HCT116 (cell line): Measurements from ENCODE around the gene PAX5. TPM values are rescaled to one million over a fixed set of nuclear protein-coding genes. Genes with fewer than 3 reads are reported as not detected.

ENCODE experiments used
- ATAC-seq: fragments of 200-7000 bp; cut with Tn5 transposase; 2 replicates; pipeline ENCODE4 v1.9.1; 2020; ENCODE audit warnings: mild to moderate bottlenecking, moderate library complexity
- BruUV-seq: library from RNA; stranded (reverse); fragments of 400-500 nt; replicated peaks from 2 replicates; lab custom pipeline; 2021; lab: Mats Ljungman, UMichigan
- CTCF ChIA-PET: fragments of 300-600 bp; sonication (Branson Sonifier 250); formaldehyde crosslinking; loops from one replicate; lab custom pipeline; 2021; ENCODE audit warnings: antibody characterized with exemption; lab: Charles Lee
- POLR2A ChIA-PET: fragments of 300-600, 350-600 bp; sonication (Branson Sonifier 250); formaldehyde crosslinking; loops from one replicate; lab custom pipeline; 2021; ENCODE audit warnings: antibody characterized with exemption; lab: Charles Lee
- RAD21 ChIA-PET, 2 experiments: fragments of 300-600 bp; sonication (Branson Sonifier 250); formaldehyde crosslinking; loops; one replicate each; lab custom pipeline; 2023; ENCODE audit warnings: low total read pairs in 2 of 2; ENCODE audit not compliant: uncharacterized antibody in 2 of 2, unreplicated experiment in 2 of 2, low non-redundant PET in 1 of 2; lab: Charles Lee
- DNase-seq: peaks from one replicate; pipeline ENCODE4 v3.0.0-alpha.2; 2010; ENCODE audit warnings: low read depth, low spot score
- H2AFZ ChIP-seq: fragments of 200-600 bp; shearing (Covaris generic), sonication (generic); 2 replicates; pipeline ENCODE4 v1.6.1; 2017; ENCODE audit warnings: low read depth, mixed run types, mixed read lengths, antibody characterized with exemption, low read length; ENCODE audit not compliant: poor library complexity, severe bottlenecking
- H3K27ac ChIP-seq: 2 replicates; pipeline ENCODE4 v1.5.1; 2012; ENCODE audit warnings: low read depth, low read length
- H3K27me3 ChIP-seq: fragments of 200-600 bp; sonication (generic); 2 replicates; pipeline ENCODE4 v1.6.1; 2016; ENCODE audit warnings: mixed run types, low read length, mixed read lengths; ENCODE audit not compliant: insufficient read depth
- H3K36me3 ChIP-seq, 2 experiments: fragments of 200-500 bp in 1 of 2; fragments of 200-600 bp in 1 of 2; sonication (Bioruptor generic) in 1 of 2; sonication (generic) in 1 of 2; 2 replicates each; pipeline versions ENCODE4 v1.5.1 to v1.6.1; 2014 to 2016; ENCODE audit warnings: low read length in 2 of 2, inconsistent platforms in 1 of 2, mixed read lengths in 1 of 2, mixed run types in 1 of 2; ENCODE audit not compliant: insufficient read depth in 2 of 2, control insufficient read depth in 1 of 2
- H3K4me1 ChIP-seq, 2 experiments: fragments of 200-600 bp in 1 of 2; sonication (generic) in 1 of 2; 2 replicates each; pipeline versions ENCODE4 v1.5.1 to v1.6.1; 2012 to 2017; ENCODE audit warnings: low read length in 2 of 2, inconsistent platforms in 1 of 2, mild to moderate bottlenecking in 1 of 2, mixed read lengths in 1 of 2, mixed run types in 1 of 2, moderate library complexity in 1 of 2; ENCODE audit not compliant: insufficient read depth in 2 of 2, control insufficient read depth in 1 of 2
- H3K4me2 ChIP-seq: fragments of 200-600 bp; sonication (generic); 2 replicates; pipeline ENCODE4 v1.6.1; 2017; ENCODE audit warnings: mixed run types, low read length, mixed read lengths
- H3K4me3 ChIP-seq, 2 experiments: fragments of 200-600 bp in 1 of 2; sonication (generic) in 1 of 2; replicated peaks in 1 of 2; 2 replicates each; pipeline ENCODE4 v1.5.1; 2011 to 2016; ENCODE audit warnings: low read length in 2 of 2, control low read depth in 1 of 2, low read depth in 1 of 2, mild to moderate bottlenecking in 1 of 2, mixed read lengths in 1 of 2, mixed run types in 1 of 2
- H3K79me2 ChIP-seq: fragments of 200-600 bp; sonication (generic); 2 replicates; pipeline ENCODE4 v1.6.1; 2017; ENCODE audit warnings: mild to moderate bottlenecking, mixed run types, low read length, moderate library complexity, mixed read lengths; ENCODE audit not compliant: insufficient read depth
- H3K9ac ChIP-seq: fragments of 200-600 bp; sonication (generic); 2 replicates; pipeline ENCODE4 v1.6.1; 2016; ENCODE audit warnings: low read length, mixed read lengths
- H3K9me2 ChIP-seq: fragments of 200-600 bp; sonication (generic), shearing (Covaris generic); 2 replicates; pipeline ENCODE4 v1.6.1; 2017; ENCODE audit warnings: mixed run types, mild to moderate bottlenecking, moderate library complexity; ENCODE audit not compliant: insufficient read depth
- H3K9me3 ChIP-seq, 2 experiments: fragments of 200-500 bp in 1 of 2; fragments of 200-600 bp in 1 of 2; sonication (Bioruptor generic) in 1 of 2; sonication (generic) in 1 of 2; 2 replicates each; pipeline ENCODE4 v1.6.1; 2014 to 2017; ENCODE audit warnings: low read length in 2 of 2, mixed read lengths in 2 of 2, inconsistent platforms in 1 of 2, low read depth in 1 of 2, mild to moderate bottlenecking in 1 of 2, mixed run types in 1 of 2, moderate library complexity in 1 of 2; ENCODE audit not compliant: control insufficient read depth in 1 of 2, insufficient read depth in 1 of 2
- H4K20me1 ChIP-seq: fragments of 200-600 bp; sonication (generic), shearing (Covaris generic); 2 replicates; pipeline ENCODE4 v1.6.1; 2017; ENCODE audit warnings: mixed run types, mild to moderate bottlenecking, moderate library complexity; ENCODE audit not compliant: insufficient read depth
- CBX3 ChIP-seq: IDR thresholded peaks from 2 replicates; pipeline ENCODE4 v1.6.1; 2012; ENCODE audit warnings: low read depth
- CEBPB ChIP-seq: IDR thresholded peaks from 2 replicates; pipeline ENCODE4 v1.6.1; 2012; ENCODE audit warnings: low read depth
- EGR1 ChIP-seq: IDR thresholded peaks from 2 replicates; pipeline ENCODE4 v1.6.1; 2012; ENCODE audit warnings: low read depth
- ELF1 ChIP-seq: IDR thresholded peaks from 2 replicates; pipeline ENCODE4 v1.6.1; 2012; ENCODE audit warnings: low read depth, borderline replicate concordance
- EZH2 ChIP-seq: fragments of 200-600 bp; sonication (generic); IDR thresholded peaks from 2 replicates; pipeline ENCODE4 v1.6.1; 2017; ENCODE audit warnings: antibody characterized with exemption, mixed run types
- EZH2phosphoT487 ChIP-seq: fragments of 200-600 bp; IDR thresholded peaks from 2 replicates; pipeline ENCODE4 v1.6.1; 2018; ENCODE audit warnings: antibody characterized with exemption, borderline replicate concordance
- FOSL1 ChIP-seq: IDR thresholded peaks from 2 replicates; pipeline ENCODE4 v1.6.1; 2012; ENCODE audit warnings: low read depth
- JUND ChIP-seq: IDR thresholded peaks from 2 replicates; pipeline ENCODE4 v1.6.1; 2012
- POLR2A ChIP-seq: IDR thresholded peaks from 2 replicates; pipeline ENCODE4 v1.7.0; 2011; ENCODE audit warnings: borderline replicate concordance; ENCODE audit not compliant: insufficient read depth, insufficient read length; ENCODE audit errors: extremely low read depth
- POLR2AphosphoS5 ChIP-seq: IDR thresholded peaks from 2 replicates; pipeline ENCODE4 v1.6.1; 2011; ENCODE audit warnings: mild to moderate bottlenecking, low read depth, low read length, moderate library complexity
- RAD21 ChIP-seq: IDR thresholded peaks from 2 replicates; pipeline ENCODE4 v1.6.1; 2012; ENCODE audit warnings: low read depth, mild to moderate bottlenecking
- SIN3A ChIP-seq: IDR thresholded peaks from 2 replicates; pipeline ENCODE4 v1.6.1; 2012; ENCODE audit warnings: low read depth
- SP1 ChIP-seq: IDR thresholded peaks from 2 replicates; pipeline ENCODE4 v1.6.1; 2012; ENCODE audit warnings: low read depth
- SRF ChIP-seq: IDR thresholded peaks from 2 replicates; pipeline ENCODE4 v1.6.1; 2012; ENCODE audit warnings: low read depth
- TCF7L2 ChIP-seq: IDR thresholded peaks from 2 replicates; pipeline ENCODE4 v1.7.0; 2011; ENCODE audit warnings: borderline replicate concordance, inconsistent platforms; ENCODE audit not compliant: insufficient read depth, insufficient read length; ENCODE audit errors: extremely low read depth
- YY1 ChIP-seq: IDR thresholded peaks from 2 replicates; pipeline ENCODE4 v1.6.1; 2011; ENCODE audit warnings: low read length, low read depth, moderate library complexity, mild to moderate bottlenecking; ENCODE audit not compliant: insufficient replicate concordance; ENCODE audit errors: extremely low read depth
- ZFX ChIP-seq: fragments of 450-650 bp; IDR thresholded peaks from 2 replicates; pipeline ENCODE4 v1.6.1; 2017
- intact Hi-C: fragments of 100-400 bp; cut with micrococcal nuclease; formaldehyde crosslinking; loops from 2 replicates; pipeline ENCODE4 v1.10.0; 2022
- total RNA-seq: library from RNA; stranded (reverse); gene quantifications from one replicate; pipeline ENCODE4 v1.2.1, GENCODE V29; 2021; ENCODE audit not compliant: unreplicated experiment
- TF ChIP-seq, protein P1 (sequence below): IDR thresholded peaks from 2 replicates; pipeline ENCODE4 v1.6.1; 2011; ENCODE audit warnings: mild to moderate bottlenecking, low read length, moderate library complexity; ENCODE audit not compliant: insufficient replicate concordance; ENCODE audit errors: extremely low read depth
- TF ChIP-seq, protein P2 (sequence below): IDR thresholded peaks from 2 replicates; pipeline ENCODE4 v1.6.1; 2012
- TF ChIP-seq, protein P3 (sequence below): IDR thresholded peaks from 2 replicates; pipeline ENCODE4 v1.6.1; 2012; ENCODE audit warnings: low read depth
- TF ChIP-seq, protein P4 (sequence below), 3 experiments: fragments of 200-600 bp in 1 of 3; sonication (generic) in 1 of 3; IDR thresholded peaks in 2 of 3; conservative IDR thresholded peaks in 1 of 3; 2 replicates each; pipeline ENCODE4 v1.5.1; 2012 to 2017; ENCODE audit warnings: low read depth in 2 of 3, low read length in 2 of 3, antibody characterized with exemption in 1 of 3, borderline replicate concordance in 1 of 3, control low read depth in 1 of 3, mild to moderate bottlenecking in 1 of 3, mixed read lengths in 1 of 3, mixed run types in 1 of 3, moderate library complexity in 1 of 3; ENCODE audit not compliant: insufficient read depth in 1 of 3
- TF ChIP-seq, protein P5 (sequence below): IDR thresholded peaks from 2 replicates; pipeline ENCODE4 v1.6.1; 2012

PAX5 gene
- total RNA-seq, 1 experiment from 2014 or later, result 0.17 TPM

DNA sequence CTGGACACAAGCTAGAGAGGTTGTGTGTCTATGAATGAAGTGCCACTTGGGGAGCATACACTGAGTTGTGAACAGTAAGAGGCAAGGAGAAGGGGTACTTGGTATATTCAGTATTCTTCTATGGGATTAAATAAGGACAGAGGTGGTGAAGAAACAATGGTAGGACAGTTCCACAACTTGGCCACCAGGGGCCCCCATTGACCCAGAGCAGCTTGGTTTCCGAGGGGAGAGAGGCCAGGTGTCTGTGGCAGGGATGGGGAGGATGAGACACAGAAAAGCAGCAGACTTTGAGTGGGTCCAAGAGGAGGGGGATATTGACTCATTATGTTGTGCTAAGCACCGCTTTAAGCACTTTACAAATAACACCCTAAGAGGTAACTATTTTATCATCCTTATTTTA is 240.8 kb downstream of the PAX5 start:
- no peaks in the 10 kb centered on the region for H4K20me1 ChIP-seq
- no peak overlapping the region for H2AFZ ChIP-seq

More for the DNA sequence above, 240.8 kb downstream of the PAX5 start:
- intact Hi-C loops, result no loop called here
- CTCF ChIA-PET, result interaction anchor here (1.0 kb wide), 1 partner anchor 16 kb away, joined by 3 read pairs; no protein-coding TSS in a partner anchor
- ATAC-seq (peak; percentile 52; the same call in 1 of the 2 replicates), DNase-seq (peak; percentile 32)
- BruUV-seq, result no TSS peak
- H3K9ac ChIP-seq, result no peak overlapping the region
- POLR2A ChIA-PET, result no interaction called here
- H3K36me3 ChIP-seq, result no peaks in the 10 kb centered on the region
- no peak overlapping the region for H3K4me2 ChIP-seq
- H3K4me3 ChIP-seq, result no peak overlapping the region
- RAD21 ChIA-PET, result no interaction called here
- H3K79me2 ChIP-seq, result no peaks in the 10 kb centered on the region
- H3K9me3 ChIP-seq, result peaks cover 11 to 15% of the 10 kb centered on the region in 2 experiments; a peak in 3 of 4 replicates
- no peaks in the 10 kb centered on the region for H3K9me2 ChIP-seq
- H3K27ac ChIP-seq, result no peak overlapping the region
- TF ChIP-seq POLR2AphosphoS5, result no peak
- no peak for TF ChIP-seq TCF7L2
- TF ChIP-seq EZH2phosphoT487, result no peak
- TF ChIP-seq ZFX, result no peak
- TF ChIP-seq JUND, result no peak
- no peak for TF ChIP-seq ELF1
- TF ChIP-seq POLR2A, result no peak
- TF ChIP-seq EGR1, result no peak
- peak; percentile 42 for TF ChIP-seq RAD21
- TF ChIP-seq, protein P1, sequence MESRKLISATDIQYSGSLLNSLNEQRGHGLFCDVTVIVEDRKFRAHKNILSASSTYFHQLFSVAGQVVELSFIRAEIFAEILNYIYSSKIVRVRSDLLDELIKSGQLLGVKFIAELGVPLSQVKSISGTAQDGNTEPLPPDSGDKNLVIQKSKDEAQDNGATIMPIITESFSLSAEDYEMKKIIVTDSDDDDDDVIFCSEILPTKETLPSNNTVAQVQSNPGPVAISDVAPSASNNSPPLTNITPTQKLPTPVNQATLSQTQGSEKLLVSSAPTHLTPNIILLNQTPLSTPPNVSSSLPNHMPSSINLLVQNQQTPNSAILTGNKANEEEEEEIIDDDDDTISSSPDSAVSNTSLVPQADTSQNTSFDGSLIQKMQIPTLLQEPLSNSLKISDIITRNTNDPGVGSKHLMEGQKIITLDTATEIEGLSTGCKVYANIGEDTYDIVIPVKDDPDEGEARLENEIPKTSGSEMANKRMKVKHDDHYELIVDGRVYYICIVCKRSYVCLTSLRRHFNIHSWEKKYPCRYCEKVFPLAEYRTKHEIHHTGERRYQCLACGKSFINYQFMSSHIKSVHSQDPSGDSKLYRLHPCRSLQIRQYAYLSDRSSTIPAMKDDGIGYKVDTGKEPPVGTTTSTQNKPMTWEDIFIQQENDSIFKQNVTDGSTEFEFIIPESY, result no peak
- TF ChIP-seq, protein P2, sequence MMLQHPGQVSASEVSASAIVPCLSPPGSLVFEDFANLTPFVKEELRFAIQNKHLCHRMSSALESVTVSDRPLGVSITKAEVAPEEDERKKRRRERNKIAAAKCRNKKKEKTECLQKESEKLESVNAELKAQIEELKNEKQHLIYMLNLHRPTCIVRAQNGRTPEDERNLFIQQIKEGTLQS, result no peak
- TF ChIP-seq, protein P3, sequence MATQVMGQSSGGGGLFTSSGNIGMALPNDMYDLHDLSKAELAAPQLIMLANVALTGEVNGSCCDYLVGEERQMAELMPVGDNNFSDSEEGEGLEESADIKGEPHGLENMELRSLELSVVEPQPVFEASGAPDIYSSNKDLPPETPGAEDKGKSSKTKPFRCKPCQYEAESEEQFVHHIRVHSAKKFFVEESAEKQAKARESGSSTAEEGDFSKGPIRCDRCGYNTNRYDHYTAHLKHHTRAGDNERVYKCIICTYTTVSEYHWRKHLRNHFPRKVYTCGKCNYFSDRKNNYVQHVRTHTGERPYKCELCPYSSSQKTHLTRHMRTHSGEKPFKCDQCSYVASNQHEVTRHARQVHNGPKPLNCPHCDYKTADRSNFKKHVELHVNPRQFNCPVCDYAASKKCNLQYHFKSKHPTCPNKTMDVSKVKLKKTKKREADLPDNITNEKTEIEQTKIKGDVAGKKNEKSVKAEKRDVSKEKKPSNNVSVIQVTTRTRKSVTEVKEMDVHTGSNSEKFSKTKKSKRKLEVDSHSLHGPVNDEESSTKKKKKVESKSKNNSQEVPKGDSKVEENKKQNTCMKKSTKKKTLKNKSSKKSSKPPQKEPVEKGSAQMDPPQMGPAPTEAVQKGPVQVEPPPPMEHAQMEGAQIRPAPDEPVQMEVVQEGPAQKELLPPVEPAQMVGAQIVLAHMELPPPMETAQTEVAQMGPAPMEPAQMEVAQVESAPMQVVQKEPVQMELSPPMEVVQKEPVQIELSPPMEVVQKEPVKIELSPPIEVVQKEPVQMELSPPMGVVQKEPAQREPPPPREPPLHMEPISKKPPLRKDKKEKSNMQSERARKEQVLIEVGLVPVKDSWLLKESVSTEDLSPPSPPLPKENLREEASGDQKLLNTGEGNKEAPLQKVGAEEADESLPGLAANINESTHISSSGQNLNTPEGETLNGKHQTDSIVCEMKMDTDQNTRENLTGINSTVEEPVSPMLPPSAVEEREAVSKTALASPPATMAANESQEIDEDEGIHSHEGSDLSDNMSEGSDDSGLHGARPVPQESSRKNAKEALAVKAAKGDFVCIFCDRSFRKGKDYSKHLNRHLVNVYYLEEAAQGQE, result no peak
- no peak for TF ChIP-seq YY1
- peak; percentile 63; the same call in 1 of the 2 replicates for TF ChIP-seq CBX3
- no peak for TF ChIP-seq SIN3A
- no peak for TF ChIP-seq FOSL1
- no peak for TF ChIP-seq EZH2
- TF ChIP-seq, protein P4, sequence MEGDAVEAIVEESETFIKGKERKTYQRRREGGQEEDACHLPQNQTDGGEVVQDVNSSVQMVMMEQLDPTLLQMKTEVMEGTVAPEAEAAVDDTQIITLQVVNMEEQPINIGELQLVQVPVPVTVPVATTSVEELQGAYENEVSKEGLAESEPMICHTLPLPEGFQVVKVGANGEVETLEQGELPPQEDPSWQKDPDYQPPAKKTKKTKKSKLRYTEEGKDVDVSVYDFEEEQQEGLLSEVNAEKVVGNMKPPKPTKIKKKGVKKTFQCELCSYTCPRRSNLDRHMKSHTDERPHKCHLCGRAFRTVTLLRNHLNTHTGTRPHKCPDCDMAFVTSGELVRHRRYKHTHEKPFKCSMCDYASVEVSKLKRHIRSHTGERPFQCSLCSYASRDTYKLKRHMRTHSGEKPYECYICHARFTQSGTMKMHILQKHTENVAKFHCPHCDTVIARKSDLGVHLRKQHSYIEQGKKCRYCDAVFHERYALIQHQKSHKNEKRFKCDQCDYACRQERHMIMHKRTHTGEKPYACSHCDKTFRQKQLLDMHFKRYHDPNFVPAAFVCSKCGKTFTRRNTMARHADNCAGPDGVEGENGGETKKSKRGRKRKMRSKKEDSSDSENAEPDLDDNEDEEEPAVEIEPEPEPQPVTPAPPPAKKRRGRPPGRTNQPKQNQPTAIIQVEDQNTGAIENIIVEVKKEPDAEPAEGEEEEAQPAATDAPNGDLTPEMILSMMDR (IDR thresholded peaks at IDR 0.05 in 2 of 3, conservative IDR thresholded peaks at IDR 0.05 in 1 of 3; ENCODE audit: borderline replicate concordance in 1 of 3, insufficient read depth in 1 of 3, low read depth in 2 of 3, low read length in 2 of 3), result peak; percentile 27 to 81 (median 66); a peak in 5 of 6 replicates
- TF ChIP-seq CEBPB, result no peak
- TF ChIP-seq SRF, result no peak
- TF ChIP-seq SP1, result no peak
- TF ChIP-seq, protein P5, sequence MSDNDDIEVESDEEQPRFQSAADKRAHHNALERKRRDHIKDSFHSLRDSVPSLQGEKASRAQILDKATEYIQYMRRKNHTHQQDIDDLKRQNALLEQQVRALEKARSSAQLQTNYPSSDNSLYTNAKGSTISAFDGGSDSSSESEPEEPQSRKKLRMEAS, result no peak
- no peaks in the 10 kb centered on the region for H3K4me1 ChIP-seq
- H3K27me3 ChIP-seq, result no peaks in the 10 kb centered on the region
